ACC112 (cell line): ENCODE data around the gene ACOD1.

Experiments used
- H2AFZ ChIP-seq: fragments of 200-600 bp; sonication (generic); one replicate; pipeline ENCODE4 v1.6.0; 2017; ENCODE audit warnings: antibody characterized with exemption, low read length; ENCODE audit not compliant: unreplicated experiment
- H3K27ac ChIP-seq: fragments of 200-600 bp; sonication (generic); 2 replicates; pipeline ENCODE4 v1.5.1; 2014; ENCODE audit warnings: low read depth, mild to moderate bottlenecking, antibody characterized with exemption, low read length, moderate library complexity
- H3K27me3 ChIP-seq: fragments of 200-600 bp; sonication (generic); 2 replicates; pipeline ENCODE4 v1.6.1; 2014; ENCODE audit warnings: mild to moderate bottlenecking, antibody characterized with exemption, low read length, moderate library complexity, mixed read lengths; ENCODE audit not compliant: insufficient read depth
- H3K36me3 ChIP-seq: fragments of 200-600 bp; sonication (generic); 2 replicates; pipeline ENCODE4 v1.6.1; 2016; ENCODE audit warnings: mild to moderate bottlenecking, antibody characterized with exemption, low read length, moderate library complexity, mixed read lengths; ENCODE audit not compliant: insufficient read depth
- H3K4me1 ChIP-seq: fragments of 200-600 bp; sonication (generic); one replicate; pipeline ENCODE4 v1.6.1; 2016; ENCODE audit warnings: low read length, mixed read lengths; ENCODE audit not compliant: insufficient read depth, unreplicated experiment, control insufficient read depth
- H3K4me3 ChIP-seq: fragments of 200-600 bp; sonication (generic); 2 replicates; pipeline ENCODE4 v1.5.1; 2014; ENCODE audit warnings: mild to moderate bottlenecking, low read depth, low read length
- H3K79me2 ChIP-seq: fragments of 200-600 bp; sonication (generic); one replicate; pipeline ENCODE4 v1.6.0; 2016; ENCODE audit warnings: low read length; ENCODE audit not compliant: control insufficient read depth, unreplicated experiment, insufficient read depth

The ACOD1 gene

GRCh38 chr13:76969488-76970365, 21.4 kb downstream of the ACOD1 start:
- Histone ChIP-seq H3K4me1 (no peaks in the 10 kb centered on the region), H2AFZ (no peak overlapping the region), H3K36me3 (no peaks in the 10 kb centered on the region), H3K27ac (no peak overlapping the region), H3K27me3 (no peaks in the 10 kb centered on the region), H3K4me3 (no peak overlapping the region), H3K79me2 (no peaks in the 10 kb centered on the region)

- Histone ChIP-seq H3K27me3 (no peaks in the 10 kb centered on the region), H3K4me3 (no peak overlapping the region), H2AFZ (no peak overlapping the region), H3K79me2 (no peaks in the 10 kb centered on the region), H3K4me1 (no peaks in the 10 kb centered on the region), H3K36me3 (no peaks in the 10 kb centered on the region), H3K27ac (no peak overlapping the region)
Measured at GRCh38 chr13:76971215-76971614, 22.9 kb downstream of the ACOD1 start.

GRCh38 chr13:76971851-76972829, 23.8 kb downstream of the ACOD1 start:
- H3K4me3 ChIP-seq, result no peak overlapping the region
- no peak overlapping the region for H3K27ac ChIP-seq
- no peaks in the 10 kb centered on the region for H3K36me3 ChIP-seq
- H3K4me1 ChIP-seq, result no peaks in the 10 kb centered on the region
- H2AFZ ChIP-seq, result no peak overlapping the region
- H3K27me3 ChIP-seq, result no peaks in the 10 kb centered on the region
- no peaks in the 10 kb centered on the region for H3K79me2 ChIP-seq

GRCh38 chr13:76973920-76974617, 25.8 kb downstream of the ACOD1 start:
- H3K4me3 ChIP-seq, result no peak overlapping the region
- H3K4me1 ChIP-seq, result no peaks in the 10 kb centered on the region
- H3K79me2 ChIP-seq, result no peaks in the 10 kb centered on the region
- no peaks in the 10 kb centered on the region for H3K36me3 ChIP-seq
- H2AFZ ChIP-seq, result no peak overlapping the region
- H3K27ac ChIP-seq, result no peak overlapping the region
- H3K27me3 ChIP-seq, result no peaks in the 10 kb centered on the region

GRCh38 chr13:76974618-76974975, 26.3 kb downstream of the ACOD1 start:
- Histone ChIP-seq H3K4me1 (no peaks in the 10 kb centered on the region), H2AFZ (no peak overlapping the region), H3K36me3 (no peaks in the 10 kb centered on the region), H3K27me3 (no peaks in the 10 kb centered on the region), H3K4me3 (no peak overlapping the region), H3K79me2 (no peaks in the 10 kb centered on the region), H3K27ac (no peak overlapping the region)

- Histone ChIP-seq H3K27ac (no peak overlapping the region), H3K36me3 (no peaks in the 10 kb centered on the region), H2AFZ (no peak overlapping the region), H3K79me2 (no peaks in the 10 kb centered on the region), H3K4me1 (no peaks in the 10 kb centered on the region), H3K4me3 (no peak overlapping the region), H3K27me3 (no peaks in the 10 kb centered on the region)
Measured at GRCh38 chr13:76975863-76976262, 27.6 kb downstream of the ACOD1 start.

GRCh38 chr13:76976490-76976889, 28.2 kb downstream of the ACOD1 start:
- no peaks in the 10 kb centered on the region for H3K79me2 ChIP-seq
- H3K4me1 ChIP-seq, result no peaks in the 10 kb centered on the region
- no peak overlapping the region for H3K4me3 ChIP-seq
- no peaks in the 10 kb centered on the region for H3K36me3 ChIP-seq
- peaks cover 3% of the 10 kb centered on the region; the same call in 1 of the 2 replicates for H3K27me3 ChIP-seq
- H2AFZ ChIP-seq, result no peak overlapping the region
- H3K27ac ChIP-seq, result no peak overlapping the region

GRCh38 chr13:76976929-76977328, 28.6 kb downstream of the ACOD1 start:
- no peaks in the 10 kb centered on the region for H3K79me2 ChIP-seq
- H3K4me1 ChIP-seq, result no peaks in the 10 kb centered on the region
- no peak overlapping the region for H3K27ac ChIP-seq
- peaks cover 3% of the 10 kb centered on the region; the same call in 1 of the 2 replicates for H3K27me3 ChIP-seq
- no peak overlapping the region for H2AFZ ChIP-seq
- H3K36me3 ChIP-seq, result no peaks in the 10 kb centered on the region
- H3K4me3 ChIP-seq, result no peak overlapping the region

- Histone ChIP-seq H3K4me3 (peak overlapping the region; percentile 56), H3K79me2 (no peaks in the 10 kb centered on the region), H3K27ac (no peak overlapping the region), H2AFZ (peak overlapping the region; percentile 65), H3K27me3 (peaks cover 4% of the 10 kb centered on the region; the same call in 1 of the 2 replicates), H3K36me3 (no peaks in the 10 kb centered on the region), H3K4me1 (no peaks in the 10 kb centered on the region)
Measured at GRCh38 chr13:76980075-76980718, 31.9 kb downstream of the ACOD1 start.

- peaks cover 11% of the 10 kb centered on the region for H3K27me3 ChIP-seq
- H3K79me2 ChIP-seq, result no peaks in the 10 kb centered on the region
- no peak overlapping the region for H3K27ac ChIP-seq
- H3K36me3 ChIP-seq, result no peaks in the 10 kb centered on the region
- H3K4me1 ChIP-seq, result no peaks in the 10 kb centered on the region
- no peak overlapping the region for H2AFZ ChIP-seq
- no peak overlapping the region for H3K4me3 ChIP-seq
Measured at GRCh38 chr13:76982061-76982460, 33.8 kb downstream of the ACOD1 start.
